Panc1 (cell line): ENCODE measurements around the gene RHEB.

Experiments used
- POLR2AphosphoS5 ChIP-seq: IDR thresholded peaks from 2 replicates; pipeline ENCODE4 v1.6.1; 2012; ENCODE audit warnings: mild to moderate bottlenecking, low read depth, low read length, moderate library complexity
- SIN3A ChIP-seq: IDR thresholded peaks from 2 replicates; pipeline ENCODE4 v1.6.1; 2012; ENCODE audit warnings: low read depth, mild to moderate bottlenecking, low read length, moderate library complexity, borderline replicate concordance; ENCODE audit not compliant: insufficient read depth
- TCF7L2 ChIP-seq: IDR thresholded peaks from 2 replicates; pipeline ENCODE4 v1.6.1; 2011; ENCODE audit warnings: mild to moderate bottlenecking, low read depth, low read length, inconsistent platforms
- TF ChIP-seq, protein P1 (sequence below): fragments of 450-650 bp; IDR thresholded peaks from 2 replicates; pipeline ENCODE4 v1.5.1; 2017; ENCODE audit warnings: mild to moderate bottlenecking
- TF ChIP-seq, protein P2 (sequence below), 2 experiments: IDR thresholded peaks; 2 replicates each; pipeline ENCODE4 v1.6.1; 2011 to 2012; ENCODE audit warnings: low read depth in 2 of 2, control low read depth in 1 of 2, low read length in 1 of 2, mild to moderate bottlenecking in 1 of 2, moderate library complexity in 1 of 2; ENCODE audit not compliant: insufficient read depth in 1 of 2

DNA sequence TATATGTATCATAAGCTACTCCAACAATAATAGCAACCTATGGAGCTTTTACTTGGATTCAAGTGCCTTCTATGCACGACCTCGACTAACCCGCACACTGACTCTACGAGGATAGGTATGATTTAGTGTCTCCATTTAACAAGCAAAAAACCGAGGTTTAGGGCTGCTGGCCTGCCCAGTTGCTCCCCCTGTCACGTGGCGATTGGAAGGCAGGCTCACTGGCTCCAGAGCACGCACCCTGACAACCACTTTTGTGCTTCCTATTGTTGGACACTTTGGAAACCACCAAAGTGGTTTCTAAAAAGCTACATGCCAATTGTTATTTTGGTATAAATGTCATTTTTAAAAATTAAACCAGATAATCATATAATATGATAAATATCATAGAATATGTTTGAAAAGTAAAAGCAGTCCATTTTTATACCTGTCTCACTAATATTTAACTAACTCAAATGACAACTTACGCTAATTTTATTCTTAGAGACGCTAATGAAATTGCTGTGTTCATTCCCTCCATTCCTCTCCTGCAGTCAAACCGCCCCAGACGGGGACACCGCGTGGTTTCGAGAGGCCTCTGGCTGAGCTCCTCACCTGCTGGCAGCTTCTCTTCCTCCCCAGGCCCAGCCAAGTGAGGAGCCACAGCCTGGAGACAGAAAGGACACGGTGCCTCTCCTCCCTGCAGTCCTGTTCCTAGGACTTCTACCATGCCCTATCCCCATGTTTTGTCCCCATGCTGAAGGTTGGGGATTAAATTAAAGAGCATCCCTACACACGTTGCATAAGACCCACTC lies 22.2 kb upstream of the RHEB start:
- TF ChIP-seq, protein P1, sequence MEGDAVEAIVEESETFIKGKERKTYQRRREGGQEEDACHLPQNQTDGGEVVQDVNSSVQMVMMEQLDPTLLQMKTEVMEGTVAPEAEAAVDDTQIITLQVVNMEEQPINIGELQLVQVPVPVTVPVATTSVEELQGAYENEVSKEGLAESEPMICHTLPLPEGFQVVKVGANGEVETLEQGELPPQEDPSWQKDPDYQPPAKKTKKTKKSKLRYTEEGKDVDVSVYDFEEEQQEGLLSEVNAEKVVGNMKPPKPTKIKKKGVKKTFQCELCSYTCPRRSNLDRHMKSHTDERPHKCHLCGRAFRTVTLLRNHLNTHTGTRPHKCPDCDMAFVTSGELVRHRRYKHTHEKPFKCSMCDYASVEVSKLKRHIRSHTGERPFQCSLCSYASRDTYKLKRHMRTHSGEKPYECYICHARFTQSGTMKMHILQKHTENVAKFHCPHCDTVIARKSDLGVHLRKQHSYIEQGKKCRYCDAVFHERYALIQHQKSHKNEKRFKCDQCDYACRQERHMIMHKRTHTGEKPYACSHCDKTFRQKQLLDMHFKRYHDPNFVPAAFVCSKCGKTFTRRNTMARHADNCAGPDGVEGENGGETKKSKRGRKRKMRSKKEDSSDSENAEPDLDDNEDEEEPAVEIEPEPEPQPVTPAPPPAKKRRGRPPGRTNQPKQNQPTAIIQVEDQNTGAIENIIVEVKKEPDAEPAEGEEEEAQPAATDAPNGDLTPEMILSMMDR = no peak
- TF ChIP-seq, protein P2, sequence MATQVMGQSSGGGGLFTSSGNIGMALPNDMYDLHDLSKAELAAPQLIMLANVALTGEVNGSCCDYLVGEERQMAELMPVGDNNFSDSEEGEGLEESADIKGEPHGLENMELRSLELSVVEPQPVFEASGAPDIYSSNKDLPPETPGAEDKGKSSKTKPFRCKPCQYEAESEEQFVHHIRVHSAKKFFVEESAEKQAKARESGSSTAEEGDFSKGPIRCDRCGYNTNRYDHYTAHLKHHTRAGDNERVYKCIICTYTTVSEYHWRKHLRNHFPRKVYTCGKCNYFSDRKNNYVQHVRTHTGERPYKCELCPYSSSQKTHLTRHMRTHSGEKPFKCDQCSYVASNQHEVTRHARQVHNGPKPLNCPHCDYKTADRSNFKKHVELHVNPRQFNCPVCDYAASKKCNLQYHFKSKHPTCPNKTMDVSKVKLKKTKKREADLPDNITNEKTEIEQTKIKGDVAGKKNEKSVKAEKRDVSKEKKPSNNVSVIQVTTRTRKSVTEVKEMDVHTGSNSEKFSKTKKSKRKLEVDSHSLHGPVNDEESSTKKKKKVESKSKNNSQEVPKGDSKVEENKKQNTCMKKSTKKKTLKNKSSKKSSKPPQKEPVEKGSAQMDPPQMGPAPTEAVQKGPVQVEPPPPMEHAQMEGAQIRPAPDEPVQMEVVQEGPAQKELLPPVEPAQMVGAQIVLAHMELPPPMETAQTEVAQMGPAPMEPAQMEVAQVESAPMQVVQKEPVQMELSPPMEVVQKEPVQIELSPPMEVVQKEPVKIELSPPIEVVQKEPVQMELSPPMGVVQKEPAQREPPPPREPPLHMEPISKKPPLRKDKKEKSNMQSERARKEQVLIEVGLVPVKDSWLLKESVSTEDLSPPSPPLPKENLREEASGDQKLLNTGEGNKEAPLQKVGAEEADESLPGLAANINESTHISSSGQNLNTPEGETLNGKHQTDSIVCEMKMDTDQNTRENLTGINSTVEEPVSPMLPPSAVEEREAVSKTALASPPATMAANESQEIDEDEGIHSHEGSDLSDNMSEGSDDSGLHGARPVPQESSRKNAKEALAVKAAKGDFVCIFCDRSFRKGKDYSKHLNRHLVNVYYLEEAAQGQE (IDR thresholded peaks at IDR 0.05; ENCODE audit: insufficient read depth in 1 of 2, low read depth in 2 of 2, low read length in 1 of 2) = no peak
- no peak for TF ChIP-seq POLR2AphosphoS5
- TF ChIP-seq SIN3A = no peak
- TF ChIP-seq TCF7L2 = no peak
